B cell (primary cell): ENCODE results near the gene MINPP1.

Experiments
- CTCF ChIP-seq: fragments of 200-600 bp; IDR thresholded peaks from one replicate; pipeline ENCODE4 v1.8.0; 2022; ENCODE audit warnings: antibody characterized with exemption, mild to moderate bottlenecking
- EZH2 ChIP-seq: IDR thresholded peaks from 2 replicates; pipeline ENCODE4 v1.6.1; 2012; ENCODE audit warnings: borderline replicate concordance, low read depth, mild to moderate bottlenecking, moderate library complexity, low read length; ENCODE audit not compliant: insufficient read depth, poor library complexity, severe bottlenecking

- TF ChIP-seq CTCF: no peak
- TF ChIP-seq EZH2: no peak
Observed at GRCh38 chr10:87552248-87552929, 47.7 kb downstream of the MINPP1 start.
